ENCODE measurements around the gene PF4V1.

- TF ChIP-seq CTCF (IDR thresholded peaks at IDR 0.05) = no peak
- no peak for TF ChIP-seq POLR2A (IDR thresholded peaks at IDR 0.05)
Observed at GRCh38 chr4:73848183-73848777, 4.8 kb upstream of the PF4V1 start.

Measured in thyroid gland (tissue), 4 donors.